GM23248 (cell line): ENCODE data around the gene MTMR4. TPM values are rescaled to one million over a fixed set of nuclear protein-coding genes. Genes with fewer than 3 reads are reported as not detected.

Experiments
- DNase-seq: peaks from one replicate; pipeline ENCODE4 v3.0.0-alpha.2; 2015
- H2AFZ ChIP-seq: fragments of 200-600 bp; sonication (generic); 2 replicates; pipeline ENCODE4 v1.6.1; 2016; ENCODE audit warnings: antibody characterized with exemption
- H3F3A ChIP-seq: fragments of 200-600 bp; sonication (generic); 2 replicates; pipeline ENCODE4 v1.6.1; 2016; ENCODE audit warnings: mild to moderate bottlenecking, antibody characterized with exemption, mixed run types; ENCODE audit not compliant: insufficient read depth
- H3K27ac ChIP-seq: fragments of 200-600 bp; sonication (generic); 2 replicates; pipeline ENCODE4 v1.5.1; 2016; ENCODE audit warnings: mild to moderate bottlenecking
- H3K27me3 ChIP-seq: fragments of 200-600 bp; sonication (generic); replicated peaks from 2 replicates; pipeline ENCODE4 v1.6.1; 2016; ENCODE audit warnings: mild to moderate bottlenecking; ENCODE audit not compliant: insufficient read depth
- H3K36me3 ChIP-seq: fragments of 200-600 bp; sonication (generic); 2 replicates; pipeline ENCODE4 v1.6.1; 2016; ENCODE audit warnings: low read depth, mild to moderate bottlenecking
- H3K4me1 ChIP-seq: fragments of 200-600 bp; sonication (generic); 2 replicates; pipeline ENCODE4 v1.6.1; 2016; ENCODE audit warnings: mild to moderate bottlenecking; ENCODE audit not compliant: insufficient read depth
- H3K4me2 ChIP-seq: fragments of 200-600 bp; sonication (generic); one replicate; pipeline ENCODE4 v1.6.1; 2016; ENCODE audit warnings: mild to moderate bottlenecking; ENCODE audit not compliant: unreplicated experiment
- H3K4me3 ChIP-seq: fragments of 200-600 bp; sonication (generic); 2 replicates; pipeline ENCODE4 v1.5.1; 2016; ENCODE audit warnings: mild to moderate bottlenecking
- H3K79me2 ChIP-seq: fragments of 200-600 bp; sonication (generic); 2 replicates; pipeline ENCODE4 v1.6.1; 2016; ENCODE audit warnings: mild to moderate bottlenecking; ENCODE audit not compliant: insufficient read depth
- H3K9ac ChIP-seq: fragments of 200-600 bp; sonication (generic); 2 replicates; pipeline ENCODE4 v1.6.1; 2016; ENCODE audit warnings: mild to moderate bottlenecking
- H3K9me2 ChIP-seq: fragments of 200-600 bp; sonication (generic); 2 replicates; pipeline ENCODE4 v1.6.1; 2016; ENCODE audit warnings: mixed run types, mild to moderate bottlenecking, moderate library complexity; ENCODE audit not compliant: insufficient read depth
- H3K9me3 ChIP-seq: fragments of 200-600 bp; sonication (generic); one replicate; pipeline ENCODE4 v1.6.1; 2017; ENCODE audit warnings: low read depth
- H4K20me1 ChIP-seq: fragments of 200-600 bp; sonication (generic); 2 replicates; pipeline ENCODE4 v1.6.0; 2016; ENCODE audit not compliant: insufficient read depth
- EZH2 ChIP-seq: fragments of 200-600 bp; sonication (generic); IDR thresholded peaks from 2 replicates; pipeline ENCODE4 v1.6.1; 2018; ENCODE audit warnings: antibody characterized with exemption, mild to moderate bottlenecking; ENCODE audit not compliant: insufficient read depth, poor library complexity, severe bottlenecking
- EZH2phosphoT487 ChIP-seq: fragments of 200-600 bp; sonication (generic); IDR thresholded peaks from 2 replicates; pipeline ENCODE4 v1.6.1; 2018; ENCODE audit warnings: antibody characterized with exemption, moderate library complexity, mild to moderate bottlenecking, low read depth; ENCODE audit not compliant: insufficient read depth
- WGBS, 2 experiments: methylation state at CpG; one replicate each; pipeline ENCODE4 v1.1.6; 2015 to 2017; ENCODE audit warnings: low lambda C conversion rate in 2 of 2, low coverage in 1 of 2; ENCODE audit errors: missing lambda C conversion rate in 2 of 2; 5-methylcytosine and 5-hydroxymethylcytosine counted together
- in situ Hi-C: fragments of 300-500 bp; cut with MboI; formaldehyde crosslinking; loops from 2 replicates; pipeline ENCODE4 v1.15.0; 2020
- polyA plus RNA-seq: library from polyadenylated mRNA; unstranded; fragments of >200 nt; fragmentation: Nextera tagmentation; extraction: Ambion mirVana; gene quantifications from 2 replicates; pipeline ENCODE4 v1.2.1, GENCODE V29; 2016
- total RNA-seq: library from RNA; depleted of rRNA; stranded (reverse); fragments of >200 nt; shearing (Covaris generic); gene quantifications from 2 replicates; pipeline ENCODE4 v1.2.3, GENCODE V29; 2014; rRNA removed

MTMR4 gene
- total and polyA plus RNA-seq, 2 experiments from 2014 or later: 8.2 to 19.6 TPM

- Histone ChIP-seq H3K4me2 (no peak overlapping the region), H3K9me2 (no peaks in the 10 kb centered on the region), H2AFZ (no peak overlapping the region), H3K4me3 (no peak overlapping the region), H3K9me3 (no peaks in the 10 kb centered on the region), H3K9ac (no peak overlapping the region), H3K36me3 (no peaks in the 10 kb centered on the region), H3F3A (no peaks in the 10 kb centered on the region), H3K27ac (no peak overlapping the region), H3K27me3 (no peaks in the 10 kb centered on the region; the same call in 1 of the 2 replicates), H3K4me1 (no peaks in the 10 kb centered on the region), H4K20me1 (no peaks in the 10 kb centered on the region), H3K79me2 (no peaks in the 10 kb centered on the region)
- in situ Hi-C loops: no loop called here
- no peak for TF ChIP-seq EZH2phosphoT487
- no peak for TF ChIP-seq EZH2
- no peak for DNase-seq
Observed at GRCh38 chr17:58455491-58455890, 58.9 kb downstream of the MTMR4 start.

DNA sequence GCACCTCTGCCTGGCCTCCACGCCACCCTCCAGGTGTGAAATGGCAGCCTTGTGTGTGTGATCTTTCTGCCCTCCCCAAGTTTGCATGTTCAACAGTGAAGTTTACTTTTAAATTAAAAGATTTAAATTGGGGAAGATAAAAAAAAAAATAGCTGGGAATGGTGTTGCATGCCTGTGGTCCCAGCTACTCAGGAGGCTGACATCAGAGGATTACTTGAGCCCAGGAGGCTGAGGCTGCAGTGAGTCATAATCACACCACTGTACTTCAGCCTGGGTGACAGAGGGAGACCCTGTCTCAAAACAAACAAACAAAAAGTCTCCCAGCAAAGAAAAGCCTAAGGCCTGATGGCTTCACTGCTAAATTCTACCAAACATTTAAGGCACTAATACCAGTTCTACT lies 61.7 kb downstream of the MTMR4 start:
- TF ChIP-seq EZH2 (no peak), EZH2phosphoT487 (no peak)
- Histone ChIP-seq H3K9me3 (no peaks in the 10 kb centered on the region), H3K4me1 (no peaks in the 10 kb centered on the region), H3K27ac (no peak overlapping the region), H2AFZ (no peak overlapping the region), H3K4me3 (no peak overlapping the region), H4K20me1 (no peaks in the 10 kb centered on the region), H3K36me3 (no peaks in the 10 kb centered on the region), H3K9me2 (no peaks in the 10 kb centered on the region), H3F3A (no peaks in the 10 kb centered on the region), H3K27me3 (no peaks in the 10 kb centered on the region; the same call in 1 of the 2 replicates), H3K4me2 (no peak overlapping the region), H3K9ac (no peak overlapping the region), H3K79me2 (no peaks in the 10 kb centered on the region)
- peak; percentile 5 for DNase-seq
- in situ Hi-C loops: no loop called here
- 53 to 71% methylated on average over 1 of the region's 1 CpG for WGBS, 2 experiments

DNA sequence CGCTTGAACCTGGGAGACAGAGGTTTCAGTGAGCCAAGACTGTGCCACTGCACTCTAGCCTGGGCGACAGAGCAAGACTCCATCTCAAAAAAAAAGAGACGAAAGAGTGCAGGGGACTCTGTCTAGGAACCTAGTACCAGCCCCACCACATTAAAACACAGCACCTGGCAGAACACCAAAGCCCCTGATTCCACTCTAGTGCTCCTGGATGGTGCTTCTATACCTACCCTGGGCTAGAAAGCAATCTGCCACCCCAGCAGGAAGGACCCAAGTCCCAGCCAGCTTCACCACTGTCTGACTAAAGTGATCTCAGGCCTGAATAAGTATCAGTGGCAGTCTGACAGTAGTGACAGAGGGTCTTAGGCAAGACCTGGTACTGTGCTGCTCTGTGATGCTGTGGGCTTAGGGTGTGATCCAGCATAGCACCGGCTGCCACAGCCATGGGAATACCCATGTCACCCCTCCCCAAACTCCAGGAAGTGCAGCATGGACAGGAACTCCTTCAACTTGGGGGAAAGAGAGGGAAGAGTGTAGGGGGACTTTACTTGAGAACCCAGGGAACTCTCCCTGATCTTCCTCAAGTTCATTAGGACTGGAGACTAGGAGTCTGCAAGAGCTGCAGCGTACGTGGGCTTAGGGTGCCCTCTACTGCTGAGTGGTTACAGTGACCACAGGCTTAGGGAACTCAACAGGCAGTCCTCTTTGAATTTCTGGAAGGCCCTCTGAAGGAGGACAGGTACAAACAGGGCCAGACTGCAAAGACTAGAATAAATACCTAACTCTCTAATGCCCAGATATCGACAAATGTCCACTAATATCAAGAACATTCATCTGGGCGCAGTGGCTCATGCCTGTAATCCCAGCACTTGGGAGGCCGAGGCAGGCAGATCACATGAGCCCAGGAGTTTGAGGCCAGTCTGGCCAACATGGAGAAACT lies 67.1 kb downstream of the MTMR4 start:
- Histone ChIP-seq H3K9me3 (no peaks in the 10 kb centered on the region), H3K27ac (no peak overlapping the region), H3K4me1 (no peaks in the 10 kb centered on the region), H3K79me2 (no peaks in the 10 kb centered on the region), H2AFZ (no peak overlapping the region), H3K9me2 (no peaks in the 10 kb centered on the region), H3K36me3 (no peaks in the 10 kb centered on the region), H3K4me3 (no peak overlapping the region), H3K9ac (no peak overlapping the region), H3K4me2 (no peak overlapping the region), H3K27me3 (no peaks in the 10 kb centered on the region), H3F3A (no peaks in the 10 kb centered on the region), H4K20me1 (no peaks in the 10 kb centered on the region)
- peak; percentile 86 for DNase-seq
- in situ Hi-C loops: no loop called here
- 49 to 51% methylated on average over 9 of the region's 9 CpGs for WGBS, 2 experiments
- TF ChIP-seq EZH2phosphoT487 (no peak), EZH2 (no peak)

DNA sequence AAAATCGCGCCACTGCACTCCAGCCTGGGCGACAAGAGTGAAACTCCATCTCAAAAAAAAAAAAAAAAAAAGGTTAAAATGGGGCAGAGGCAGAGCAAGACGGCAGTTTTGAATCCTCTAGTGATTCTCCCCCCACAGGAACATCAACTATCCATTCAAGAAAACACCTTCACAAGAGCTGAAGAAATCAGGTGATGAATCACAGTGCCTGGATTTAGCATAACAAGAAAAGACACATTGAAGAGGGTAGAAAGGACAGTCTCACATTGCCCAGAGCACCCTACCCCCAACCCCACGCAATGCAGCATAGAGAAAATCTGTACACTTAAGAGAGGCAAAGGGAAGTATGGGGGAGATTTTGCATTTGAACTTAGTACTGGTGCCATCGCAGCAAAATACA lies 68.4 kb downstream of the MTMR4 start:
- Histone ChIP-seq H3F3A (no peaks in the 10 kb centered on the region), H3K9me3 (no peaks in the 10 kb centered on the region), H3K4me3 (no peak overlapping the region), H2AFZ (no peak overlapping the region), H3K36me3 (no peaks in the 10 kb centered on the region), H3K27ac (no peak overlapping the region), H3K9me2 (no peaks in the 10 kb centered on the region), H3K4me2 (no peak overlapping the region), H3K27me3 (0 out of 2 replicates have a peak, but pooled peaks cover 6% of the 10 kb centered on the region), H4K20me1 (no peaks in the 10 kb centered on the region), H3K79me2 (no peaks in the 10 kb centered on the region), H3K4me1 (no peaks in the 10 kb centered on the region), H3K9ac (no peak overlapping the region)
- TF ChIP-seq EZH2 (no peak), EZH2phosphoT487 (no peak)
- 52 to 62% methylated on average over 4 to 6 of the region's 6 CpGs for WGBS, 2 experiments
- in situ Hi-C loops: no loop called here
- DNase-seq: no peak

Other genes starting within 250 kb of the MTMR4 start
- gene MPO, start 233.7 kb downstream of the MTMR4 start, total RNA-seq: 0.38 TPM in 1 of 2 replicates, not detected in the other
- gene MPO, start 233.7 kb downstream of the MTMR4 start, polyA plus RNA-seq: not detected in 2 replicates
- under 0.01 and 0.76 TPM in 2 replicates for gene TSPOAP1, start 185.8 kb downstream of the MTMR4 start, total RNA-seq
- gene TSPOAP1, start 185.8 kb downstream of the MTMR4 start, polyA plus RNA-seq: 0.63 and 1.0 TPM in 2 replicates
- gene SUPT4H1, start 162.4 kb downstream of the MTMR4 start, total RNA-seq: 48.7 and 57.1 TPM in 2 replicates
- 88.7 and 92.1 TPM in 2 replicates for gene SUPT4H1, start 162.4 kb downstream of the MTMR4 start, polyA plus RNA-seq
- under 0.01 TPM in 1 of 2 replicates, not detected in the other for gene RNF43, start 97.1 kb downstream of the MTMR4 start, total RNA-seq
- 0.23 TPM in 1 of 2 replicates, not detected in the other for gene RNF43, start 97.1 kb downstream of the MTMR4 start, polyA plus RNA-seq
- gene HSF5, start 26.2 kb downstream of the MTMR4 start, total RNA-seq: not detected in 2 replicates
- gene HSF5, start 26.2 kb downstream of the MTMR4 start, polyA plus RNA-seq: not detected in 2 replicates
- gene TEX14, start 177.4 kb upstream of the MTMR4 start, total RNA-seq: not detected in 2 replicates
- gene TEX14, start 177.4 kb upstream of the MTMR4 start, polyA plus RNA-seq: 0.15 TPM in 1 of 2 replicates, not detected in the other
- 17.2 and 23.4 TPM in 2 replicates for gene RAD51C, start 178.0 kb upstream of the MTMR4 start, total RNA-seq
- gene RAD51C, start 178.0 kb upstream of the MTMR4 start, polyA plus RNA-seq: 40.2 and 45.8 TPM in 2 replicates
- gene PPM1E, start 241.2 kb upstream of the MTMR4 start, total RNA-seq: not detected in 2 replicates
- gene PPM1E, start 241.2 kb upstream of the MTMR4 start, polyA plus RNA-seq: 0.03 TPM in 1 of 2 replicates, not detected in the other